ENCODE measurements around the gene SYPL1.

Gene SYPL1

DNA sequence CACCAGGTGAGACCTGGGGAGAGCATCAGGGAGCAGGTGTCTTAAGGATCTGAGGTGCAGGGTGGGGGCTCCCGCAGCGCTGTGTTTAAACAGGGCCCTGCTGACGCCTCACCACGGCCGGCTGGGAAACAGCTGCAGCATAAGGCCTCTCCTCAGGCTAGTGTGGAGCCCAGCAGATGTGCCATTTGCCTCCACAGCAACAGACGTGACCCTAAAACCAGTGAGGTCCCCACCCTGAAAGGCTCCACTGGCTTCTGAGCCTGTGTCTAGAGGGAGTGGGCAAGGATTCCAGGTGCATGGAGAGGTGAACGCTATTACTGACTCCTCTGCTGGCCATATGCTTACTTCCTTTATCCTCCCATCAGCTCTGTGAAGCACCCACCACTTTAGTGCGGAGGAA, 47.8 kb downstream of the SYPL1 start:
- no peaks in the 10 kb centered on the region for H3K9me2 ChIP-seq (replicated peaks; ENCODE audit: control insufficient read depth, low read length)
- H3K79me2 ChIP-seq (ENCODE audit: control insufficient read depth, low read length) = peaks cover 12% of the 10 kb centered on the region
- H3F3A ChIP-seq (ENCODE audit: control insufficient read depth, insufficient read depth) = peaks cover 71% of the 10 kb centered on the region
- H3K4me3 ChIP-seq (ENCODE audit: low read length) = peak overlapping the region; percentile 56
- peak overlapping the region; percentile 97 for H3K27ac ChIP-seq (ENCODE audit: low read depth, low read length)
- H3K36me3 ChIP-seq (ENCODE audit: control insufficient read depth, low read length) = peaks cover 30% of the 10 kb centered on the region
- peak overlapping the region; percentile 89 for H3K4me2 ChIP-seq (ENCODE audit: low read length)
- H4K20me1 ChIP-seq (ENCODE audit: control insufficient read depth, insufficient read depth, low read depth, low read length) = no peaks in the 10 kb centered on the region
- H3K27me3 ChIP-seq (ENCODE audit: control insufficient read depth, low read length) = no peaks in the 10 kb centered on the region
- H3K4me1 ChIP-seq (ENCODE audit: control insufficient read depth, low read length) = peaks cover 100% of the 10 kb centered on the region
- peaks cover 18% of the 10 kb centered on the region for H3K9me3 ChIP-seq (ENCODE audit: control insufficient read depth, insufficient read depth, low read length)
- no peak for TF ChIP-seq EZH2phosphoT487 (IDR thresholded peaks at IDR 0.05; ENCODE audit: borderline replicate concordance, low read length)
- TF ChIP-seq, protein P1, sequence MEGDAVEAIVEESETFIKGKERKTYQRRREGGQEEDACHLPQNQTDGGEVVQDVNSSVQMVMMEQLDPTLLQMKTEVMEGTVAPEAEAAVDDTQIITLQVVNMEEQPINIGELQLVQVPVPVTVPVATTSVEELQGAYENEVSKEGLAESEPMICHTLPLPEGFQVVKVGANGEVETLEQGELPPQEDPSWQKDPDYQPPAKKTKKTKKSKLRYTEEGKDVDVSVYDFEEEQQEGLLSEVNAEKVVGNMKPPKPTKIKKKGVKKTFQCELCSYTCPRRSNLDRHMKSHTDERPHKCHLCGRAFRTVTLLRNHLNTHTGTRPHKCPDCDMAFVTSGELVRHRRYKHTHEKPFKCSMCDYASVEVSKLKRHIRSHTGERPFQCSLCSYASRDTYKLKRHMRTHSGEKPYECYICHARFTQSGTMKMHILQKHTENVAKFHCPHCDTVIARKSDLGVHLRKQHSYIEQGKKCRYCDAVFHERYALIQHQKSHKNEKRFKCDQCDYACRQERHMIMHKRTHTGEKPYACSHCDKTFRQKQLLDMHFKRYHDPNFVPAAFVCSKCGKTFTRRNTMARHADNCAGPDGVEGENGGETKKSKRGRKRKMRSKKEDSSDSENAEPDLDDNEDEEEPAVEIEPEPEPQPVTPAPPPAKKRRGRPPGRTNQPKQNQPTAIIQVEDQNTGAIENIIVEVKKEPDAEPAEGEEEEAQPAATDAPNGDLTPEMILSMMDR (IDR thresholded peaks at IDR 0.05; ENCODE audit: low read depth, low read length, poor library complexity, severe bottlenecking) = peak; percentile 52

DNA sequence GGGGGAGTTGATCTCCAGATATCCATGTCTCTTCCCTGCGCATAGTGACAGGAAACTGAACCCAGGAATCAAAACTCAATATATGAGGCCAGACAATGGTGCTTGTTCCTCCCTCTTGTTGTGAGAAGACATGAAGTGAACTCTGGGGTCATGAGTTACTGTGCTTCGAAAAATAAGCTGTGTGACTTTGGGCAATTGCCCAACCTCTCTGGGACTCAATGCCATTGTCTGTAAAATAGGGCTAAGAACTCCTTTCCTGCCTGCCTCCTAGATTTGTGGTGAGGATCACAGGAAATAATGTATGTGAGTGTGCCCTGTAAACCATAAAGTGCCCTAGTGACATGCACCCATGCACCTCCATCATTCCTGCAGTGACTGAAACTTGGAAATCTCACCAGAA, 48.4 kb downstream of the SYPL1 start:
- Histone ChIP-seq H3K9me2 (replicated peaks; ENCODE audit: control insufficient read depth, low read length) (no peaks in the 10 kb centered on the region), H3K4me2 (ENCODE audit: low read length) (peak overlapping the region; percentile 89), H3K9me3 (ENCODE audit: control insufficient read depth, insufficient read depth, low read length) (peaks cover 18% of the 10 kb centered on the region), H3K27ac (ENCODE audit: low read depth, low read length) (peak overlapping the region; percentile 97), H3K79me2 (ENCODE audit: control insufficient read depth, low read length) (peaks cover 6% of the 10 kb centered on the region), H3K4me1 (ENCODE audit: control insufficient read depth, low read length) (peaks cover 100% of the 10 kb centered on the region), H4K20me1 (ENCODE audit: control insufficient read depth, insufficient read depth, low read depth, low read length) (no peaks in the 10 kb centered on the region), H3K4me3 (ENCODE audit: low read length) (peak overlapping the region; percentile 56), H3F3A (ENCODE audit: control insufficient read depth, insufficient read depth) (peaks cover 73% of the 10 kb centered on the region), H3K27me3 (ENCODE audit: control insufficient read depth, low read length) (no peaks in the 10 kb centered on the region), H3K36me3 (ENCODE audit: control insufficient read depth, low read length) (peaks cover 28% of the 10 kb centered on the region)
- TF ChIP-seq, protein P1 (IDR thresholded peaks at IDR 0.05; ENCODE audit: low read depth, low read length, poor library complexity, severe bottlenecking) = no peak
- TF ChIP-seq EZH2phosphoT487 (IDR thresholded peaks at IDR 0.05; ENCODE audit: borderline replicate concordance, low read length) = no peak

DNA sequence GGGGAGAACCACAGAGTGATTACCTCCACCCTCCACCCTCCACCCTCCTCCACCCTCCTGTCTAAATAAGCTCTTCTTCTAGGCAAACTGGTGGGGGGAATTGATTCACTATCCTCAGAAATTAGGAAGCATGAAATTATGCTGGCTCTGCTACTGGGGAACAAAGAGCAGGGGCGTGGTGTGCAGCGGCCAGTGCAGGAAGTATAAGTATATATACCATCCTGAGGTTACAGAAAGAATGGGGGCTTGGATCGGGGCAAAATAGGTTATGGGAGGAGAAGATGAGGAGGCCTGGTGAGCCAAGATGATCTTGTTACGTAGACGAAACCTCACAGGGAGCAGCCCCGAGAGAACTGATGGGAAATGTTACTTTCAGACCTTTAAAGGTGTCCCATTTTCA, 49.1 kb downstream of the SYPL1 start:
- H3K27ac ChIP-seq (ENCODE audit: low read depth, low read length) = peak overlapping the region; percentile 97
- TF ChIP-seq, protein P1 (IDR thresholded peaks at IDR 0.05; ENCODE audit: low read depth, low read length, poor library complexity, severe bottlenecking) = no peak
- no peak for TF ChIP-seq EZH2phosphoT487 (IDR thresholded peaks at IDR 0.05; ENCODE audit: borderline replicate concordance, low read length)
- H3K9me2 ChIP-seq (replicated peaks; ENCODE audit: control insufficient read depth, low read length) = no peaks in the 10 kb centered on the region
- H4K20me1 ChIP-seq (ENCODE audit: control insufficient read depth, insufficient read depth, low read depth, low read length) = no peaks in the 10 kb centered on the region
- peak overlapping the region; percentile 89 for H3K4me2 ChIP-seq (ENCODE audit: low read length)
- H3K36me3 ChIP-seq (ENCODE audit: control insufficient read depth, low read length) = peaks cover 30% of the 10 kb centered on the region
- no peaks in the 10 kb centered on the region for H3K27me3 ChIP-seq (ENCODE audit: control insufficient read depth, low read length)
- H3F3A ChIP-seq (ENCODE audit: control insufficient read depth, insufficient read depth) = peaks cover 72% of the 10 kb centered on the region
- peak overlapping the region; percentile 56 for H3K4me3 ChIP-seq (ENCODE audit: low read length)
- H3K9me3 ChIP-seq (ENCODE audit: control insufficient read depth, insufficient read depth, low read length) = peaks cover 18% of the 10 kb centered on the region
- H3K4me1 ChIP-seq (ENCODE audit: control insufficient read depth, low read length) = peaks cover 100% of the 10 kb centered on the region
- peaks cover 4% of the 10 kb centered on the region; the same call in 1 of the 2 replicates for H3K79me2 ChIP-seq (ENCODE audit: control insufficient read depth, low read length)

Data from DOHH2 (cell line).